ENCODE results near the gene SUPT16H. TPM values are rescaled to one million over a fixed set of nuclear protein-coding genes. Genes with fewer than 3 reads are reported as not detected.

The SUPT16H gene
- total and polyA plus RNA-seq, 2 donors (not counting 1 experiment from before 2014, with no cell fraction given) = 28.3 to 78.3 TPM

- 0% methylated on average over 8 of the region's 12 CpGs for WGBS (ENCODE audit: insufficient coverage)
- H3K9ac ChIP-seq (ENCODE audit: low read length) = peak overlapping the region; percentile 82
- intact Hi-C loops (cut with micrococcal nuclease) = loop anchor here (1.0 to 5.0 kb wide), 9 partner anchors 32 to 1918 kb away; partner anchors contain the start of genes CHD8, HNRNPC, PPP1R3E and TMEM253
- H3K36me3 ChIP-seq (replicated peaks in 1 of 2; ENCODE audit: control extremely low read depth in 1 of 2, control insufficient read depth in 1 of 2, extremely low read depth in 1 of 2, insufficient read depth in 2 of 2, low read length in 1 of 2) = peaks cover 1 to 7% of the 10 kb centered on the region in 2 experiments
- no peaks in the 10 kb centered on the region for H3K27me3 Mint-ChIP-seq
- H3K4me3 ChIP-seq (ENCODE audit: control extremely low read depth in 1 of 5, extremely low read depth in 1 of 5, insufficient read depth in 1 of 5, low read depth in 2 of 5, low read length in 4 of 5) = peak overlapping the region; percentile 75 to 99 (median 98)
- ATAC-seq (ENCODE audit: low read depth) = peak; percentile 20
- ChIA-PET CTCF (interaction anchor here (0.7 to 1.4 kb wide), 5 partner anchors 72 to 277 kb away, joined by 3 to 5 read pairs (median 3); partner anchors contain the start of gene CHD8), POLR2A (interaction anchor here (0.6 to 1.3 kb wide), 8 partner anchors 52 to 120 kb away, joined by 3 to 7 read pairs (median 4); partner anchors contain the start of genes CHD8, RAB2B and TOX4)
- H3K9me3 Mint-ChIP-seq (ENCODE audit: insufficient read depth) = no peaks in the 10 kb centered on the region
- peaks cover 16% of the 10 kb centered on the region for H4K20me1 ChIP-seq (ENCODE audit: control insufficient read depth, insufficient read depth, low read length, poor library complexity, severe bottlenecking)
- H2AFZ ChIP-seq (ENCODE audit: insufficient read depth, low read depth, low read length, poor library complexity, severe bottlenecking) = peak overlapping the region; percentile 95
- no peak for TF ChIP-seq CTCF (IDR thresholded peaks at IDR 0.05)
- no peak for TF ChIP-seq EZH2 (IDR thresholded peaks at IDR 0.05; ENCODE audit: borderline replicate concordance, insufficient read depth, low read depth, low read length, poor library complexity, severe bottlenecking)
- H3K27me3 ChIP-seq (replicated peaks in 1 of 4; ENCODE audit: control extremely low read depth in 1 of 4, control insufficient read depth in 3 of 4, insufficient read depth in 4 of 4, low read length in 3 of 4) = no peaks in the 10 kb centered on the region
- peak overlapping the region; percentile 100 for H3K27ac Mint-ChIP-seq
- peak overlapping the region; percentile 80 for H3K4me2 ChIP-seq (replicated peaks; ENCODE audit: low read depth, low read length, poor library complexity, severe bottlenecking)
- H3K79me2 ChIP-seq (ENCODE audit: control insufficient read depth, insufficient read depth, low read length) = peaks cover 44% of the 10 kb centered on the region
- H3K4me1 Mint-ChIP-seq = peaks cover 43% of the 10 kb centered on the region
- peaks cover 20 to 26% of the 10 kb centered on the region in 2 donors for H3K4me1 ChIP-seq (ENCODE audit: control insufficient read depth in 2 of 2, insufficient read depth in 2 of 2, low read length in 2 of 2)
- peak overlapping the region; percentile 96 for H3K4me3 Mint-ChIP-seq
- H3K9me3 ChIP-seq (ENCODE audit: control extremely low read depth in 1 of 3, control insufficient read depth in 2 of 3, insufficient read depth in 1 of 3, low read length in 2 of 3) = no peaks in the 10 kb centered on the region
- DNase-seq = no peak
- H3K27ac ChIP-seq (ENCODE audit: low read length in 2 of 2) = peak overlapping the region; percentile 82 to 94
These were observed 654 bp upstream of the SUPT16H start for GRCh38 chr14:21384494-21384851.
